GM18511 (cell line): ENCODE data around the gene FREM3.

Source experiments
- ATAC-seq: cut with Tn5 transposase; IDR thresholded peaks from one replicate; pipeline ENCODE4 v1.9.1; 2021; ENCODE audit warnings: mild to moderate bottlenecking, moderate library complexity; ENCODE audit not compliant: unreplicated experiment

FREM3 gene

DNA sequence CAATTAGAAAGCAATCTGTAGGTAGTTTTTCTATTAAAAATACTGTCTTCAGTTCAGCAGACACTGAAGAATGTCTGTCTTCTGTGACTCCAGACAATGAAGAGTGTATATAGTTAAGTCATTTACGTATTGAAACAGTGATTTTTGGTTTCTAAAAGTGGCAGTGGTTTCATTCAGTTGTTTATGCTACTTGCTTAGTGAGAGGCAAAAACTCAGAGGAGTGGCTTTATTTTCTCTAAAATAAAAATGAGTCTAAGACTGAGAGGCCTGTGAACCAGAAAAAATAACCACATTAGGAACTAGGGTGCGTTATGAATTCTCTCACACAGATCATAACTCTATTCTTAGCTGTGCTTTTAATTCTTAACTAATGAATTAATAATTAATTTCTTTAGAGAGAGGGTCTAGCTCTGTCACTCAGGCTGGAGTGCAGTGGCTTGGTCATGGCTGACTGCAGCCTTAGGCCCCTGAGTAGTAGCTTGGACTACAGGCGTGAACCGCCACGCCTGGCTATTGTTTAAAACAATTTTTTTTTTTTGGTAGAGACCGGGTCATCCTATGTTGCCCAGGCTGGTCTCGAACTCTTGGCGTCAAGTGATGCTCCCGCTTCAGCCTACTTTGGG, 31.4 kb downstream of the FREM3 start:
- ATAC-seq, result peak; percentile 96

DNA sequence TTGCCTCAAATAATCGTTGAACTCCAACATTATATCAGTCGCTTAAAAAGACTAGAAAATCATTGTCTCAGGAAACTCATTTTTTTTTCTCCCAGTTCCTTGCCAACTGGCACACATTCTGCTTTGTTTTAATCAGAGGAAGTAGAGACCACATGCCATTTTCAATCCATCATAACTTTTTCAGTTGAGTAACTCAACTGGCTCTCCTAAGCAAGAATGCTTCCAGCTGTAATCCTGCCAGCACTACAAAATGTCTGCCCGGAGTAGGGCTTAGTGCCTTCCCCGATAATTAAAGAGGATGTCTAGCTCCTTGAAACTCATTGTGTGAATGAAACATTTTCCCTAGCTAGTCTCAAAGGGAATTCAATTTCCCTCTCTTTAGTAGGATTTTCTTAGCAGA, 33.0 kb downstream of the FREM3 start:
- no peak for ATAC-seq

DNA sequence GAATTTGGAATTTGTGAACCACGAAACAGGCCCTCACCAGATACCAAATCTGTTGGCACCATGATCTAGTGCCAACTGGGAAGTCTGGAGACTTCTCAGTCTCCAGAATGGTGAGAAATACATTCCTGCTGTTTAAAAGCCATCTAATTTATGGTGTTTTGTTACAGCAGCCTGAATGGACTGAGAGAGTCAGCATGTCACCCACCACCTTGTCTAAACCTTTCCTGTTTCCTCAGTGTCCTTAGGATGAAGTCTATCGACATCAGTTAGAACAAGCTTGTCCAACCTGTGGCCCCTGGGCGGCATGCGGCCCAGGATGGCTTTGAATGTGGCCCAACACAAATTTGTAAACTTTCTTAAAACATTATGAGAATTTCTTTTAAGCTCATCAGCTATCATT, 42.1 kb downstream of the FREM3 start:
- no peak for ATAC-seq

DNA sequence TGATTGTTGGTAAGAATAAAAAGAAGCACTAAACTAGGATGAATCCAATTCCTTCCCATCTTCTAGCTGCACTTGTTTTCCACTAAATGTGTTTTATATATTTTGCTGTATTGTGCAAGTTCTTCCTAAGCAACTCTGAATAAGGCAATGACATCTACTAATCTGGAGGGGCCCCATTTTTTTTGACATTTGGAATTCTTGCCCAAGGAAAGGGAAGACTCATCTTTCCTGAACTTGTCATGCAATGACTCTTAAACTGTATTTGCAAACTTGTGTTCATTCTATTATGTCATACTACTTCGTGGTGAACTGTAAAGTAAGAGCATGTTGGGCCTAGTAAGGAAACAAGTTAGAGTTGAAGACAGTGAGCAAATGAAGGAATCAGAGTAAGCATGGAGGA, 45.9 kb downstream of the FREM3 start:
- ATAC-seq, result no peak

DNA sequence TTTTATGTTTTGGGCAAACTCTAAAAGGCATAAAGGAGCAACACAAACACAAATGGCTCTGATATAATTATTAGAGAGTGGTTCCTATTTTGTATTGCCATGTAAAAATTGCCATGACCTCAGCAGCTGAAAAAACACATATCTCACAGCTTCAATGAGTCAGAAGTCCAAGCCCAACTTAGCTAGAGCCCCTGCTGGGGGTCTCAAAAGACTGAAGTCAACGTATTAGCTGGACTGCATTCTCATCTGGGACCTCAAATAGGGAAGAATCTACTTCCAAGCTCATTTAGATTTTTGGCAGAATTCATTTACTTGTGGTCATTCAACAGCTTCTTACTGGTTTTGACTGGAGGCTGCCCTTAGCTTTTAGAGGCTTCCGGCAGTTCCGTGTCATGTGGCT, 47.4 kb downstream of the FREM3 start:
- ATAC-seq, result no peak

DNA sequence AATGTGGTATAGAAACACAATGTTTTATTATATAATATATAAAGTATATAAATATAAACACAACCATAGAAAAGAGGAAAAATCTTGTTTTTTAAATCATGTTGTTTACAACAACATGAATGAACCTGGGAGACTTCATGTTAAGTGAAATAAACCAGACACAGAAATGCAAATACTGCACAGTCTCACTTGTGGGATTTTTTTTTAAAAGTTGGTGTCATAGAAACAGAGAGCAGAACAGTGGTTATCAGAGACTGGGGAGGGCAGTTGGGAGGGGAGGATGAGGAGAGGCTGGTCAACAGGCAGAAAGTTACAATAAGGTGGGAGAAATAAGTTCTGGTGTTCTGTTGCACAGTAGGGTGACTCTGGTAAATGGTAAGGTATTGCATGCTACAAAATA, 57.1 kb downstream of the FREM3 start:
- ATAC-seq, result no peak

DNA sequence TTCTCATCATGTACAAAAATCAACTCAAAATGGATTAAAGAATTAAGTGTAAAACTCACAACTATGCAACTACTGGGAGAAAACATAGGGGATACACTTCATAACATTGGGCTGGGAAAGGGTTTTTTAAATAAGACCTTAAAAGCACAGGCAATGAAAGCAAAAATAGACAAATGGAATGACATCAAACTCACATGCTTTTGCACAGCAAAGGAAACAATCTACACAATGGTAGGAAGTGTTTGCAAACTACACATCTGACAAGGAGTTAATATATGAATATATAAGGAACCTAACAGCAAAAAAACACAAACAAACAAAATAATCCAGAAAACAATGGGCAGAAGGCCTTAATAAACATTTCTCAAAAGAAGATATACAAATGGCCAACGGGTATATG, 57.9 kb downstream of the FREM3 start:
- no peak for ATAC-seq

DNA sequence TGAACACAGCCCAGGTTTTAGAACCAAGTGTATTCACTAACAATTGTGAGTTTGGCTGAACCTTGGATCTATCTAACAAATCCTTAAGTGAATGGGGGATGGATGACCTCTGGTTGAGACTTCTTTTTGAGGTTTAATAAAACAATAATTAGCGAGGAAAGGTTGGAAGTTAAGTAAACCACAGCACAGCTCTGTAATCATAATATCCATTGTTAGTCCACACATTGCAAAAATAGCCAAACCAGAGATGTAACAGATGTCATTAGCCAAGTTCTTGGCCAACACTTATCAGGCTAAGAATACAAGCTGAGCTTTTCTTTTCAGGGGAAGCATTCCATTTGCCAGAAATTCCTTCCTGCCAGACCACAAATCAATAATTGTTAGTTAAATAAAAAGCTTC, 59.1 kb downstream of the FREM3 start:
- no peak for ATAC-seq

DNA sequence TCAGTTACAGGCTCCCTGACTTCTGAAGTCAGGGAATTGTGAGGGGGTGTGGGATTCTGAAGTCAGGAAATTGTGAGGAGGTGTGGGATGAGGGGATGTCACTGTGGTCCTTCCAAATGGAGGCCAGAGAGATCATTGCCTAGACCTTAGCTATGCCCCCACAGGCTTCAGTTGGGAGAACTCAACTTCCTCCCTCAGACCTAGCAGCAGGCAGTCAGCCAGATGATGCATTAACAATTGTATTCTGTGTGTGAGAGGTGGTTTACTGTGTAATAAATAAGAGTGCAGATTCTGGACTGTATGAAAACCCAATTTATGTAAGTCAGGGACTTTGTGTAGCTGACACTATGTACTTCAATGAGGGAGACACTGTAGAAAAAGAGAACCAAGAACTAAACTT, 65.7 kb downstream of the FREM3 start:
- no peak for ATAC-seq

DNA sequence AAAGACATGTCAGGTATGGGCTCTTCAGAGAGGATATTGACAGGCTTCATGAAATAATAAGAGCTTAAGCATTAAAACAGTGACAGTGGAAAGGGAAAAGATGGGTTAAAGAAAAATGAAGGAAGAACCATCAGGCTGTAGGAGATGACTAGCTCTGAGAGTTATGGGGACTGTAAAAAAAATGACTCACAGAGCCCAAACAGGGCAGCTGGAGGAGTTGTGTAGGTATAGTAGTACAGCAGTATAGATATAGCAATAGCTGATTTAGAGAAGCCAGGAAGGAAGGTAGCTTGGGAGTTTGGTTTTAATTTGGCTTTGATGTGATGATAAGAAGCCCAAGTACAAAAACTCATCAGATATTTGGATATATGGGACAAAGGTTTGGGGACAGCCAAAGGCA, 66.6 kb downstream of the FREM3 start:
- no peak for ATAC-seq

DNA sequence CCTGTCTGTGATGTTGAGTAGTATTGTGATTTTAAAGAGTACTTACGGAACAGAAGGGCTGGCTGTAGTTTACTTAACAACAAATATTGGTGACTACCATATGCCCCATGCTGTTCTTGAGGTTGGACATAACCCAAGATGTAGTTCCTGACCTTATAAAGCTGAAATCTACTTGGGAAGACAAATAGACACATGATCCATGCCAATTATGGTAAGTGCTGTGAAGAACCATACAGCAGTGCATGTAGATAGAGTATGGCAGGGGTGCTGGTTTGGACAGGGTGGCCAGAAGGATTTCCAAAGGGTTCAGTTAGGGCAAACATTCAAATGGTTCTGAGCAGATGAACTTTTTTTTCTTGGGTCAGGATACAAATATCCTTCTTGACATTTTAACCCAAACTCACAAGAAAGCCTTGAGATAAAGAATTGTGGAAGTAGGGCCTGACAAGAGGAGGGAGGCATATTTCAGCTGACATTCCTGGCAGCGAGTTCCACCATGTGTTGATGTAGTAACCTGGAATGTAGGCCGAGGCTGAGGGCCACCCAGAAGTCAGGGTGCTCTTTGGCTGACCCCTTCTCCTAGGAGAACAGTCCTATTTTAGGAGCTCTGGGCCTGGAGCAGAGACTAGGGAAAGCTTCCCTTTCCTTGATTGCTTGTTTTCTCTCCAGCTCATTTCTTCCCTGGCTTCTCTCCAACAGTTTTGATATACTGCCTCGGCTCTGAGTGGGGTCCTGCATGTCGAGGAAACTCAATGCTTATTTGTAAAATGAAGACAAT, 74.2 kb downstream of the FREM3 start:
- no peak for ATAC-seq

DNA sequence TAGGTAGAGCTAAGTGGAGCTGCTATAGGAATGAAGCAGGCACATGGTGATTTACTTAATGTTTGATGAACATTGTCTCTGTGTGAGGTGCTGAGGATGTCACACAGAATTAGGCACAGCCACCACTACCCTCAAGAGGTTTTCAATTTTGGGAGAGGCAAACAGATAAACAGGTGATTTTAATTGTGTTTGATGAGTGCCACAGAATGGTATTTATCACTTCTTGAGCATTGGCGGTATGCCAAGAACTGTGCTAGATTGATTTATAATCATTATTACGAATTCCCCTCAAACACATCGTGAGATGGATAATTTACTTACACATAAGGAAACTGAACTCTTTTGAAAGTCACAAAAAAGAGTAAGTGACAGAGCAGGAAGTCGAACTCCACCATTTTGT, 74.8 kb downstream of the FREM3 start:
- no peak for ATAC-seq

DNA sequence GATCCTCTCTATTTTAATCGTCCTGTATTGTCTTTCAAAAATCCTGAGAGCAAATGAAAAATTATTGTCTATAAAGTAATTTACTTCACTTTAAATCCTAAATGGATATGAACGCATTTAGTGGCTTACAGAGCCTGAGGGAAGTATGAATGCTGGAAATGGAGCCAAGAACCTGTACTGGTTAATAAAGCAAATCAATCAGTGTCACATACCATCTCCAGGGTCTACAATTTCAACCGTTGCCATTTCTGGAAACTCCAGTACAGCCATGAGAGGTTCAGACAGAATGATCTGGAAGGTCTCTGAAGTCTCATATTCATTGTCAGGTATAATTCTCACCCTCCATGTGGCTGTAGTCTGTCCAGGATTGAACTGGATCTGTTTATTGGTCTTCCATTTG, 76.6 kb downstream of the FREM3 start:
- ATAC-seq, result no peak

DNA sequence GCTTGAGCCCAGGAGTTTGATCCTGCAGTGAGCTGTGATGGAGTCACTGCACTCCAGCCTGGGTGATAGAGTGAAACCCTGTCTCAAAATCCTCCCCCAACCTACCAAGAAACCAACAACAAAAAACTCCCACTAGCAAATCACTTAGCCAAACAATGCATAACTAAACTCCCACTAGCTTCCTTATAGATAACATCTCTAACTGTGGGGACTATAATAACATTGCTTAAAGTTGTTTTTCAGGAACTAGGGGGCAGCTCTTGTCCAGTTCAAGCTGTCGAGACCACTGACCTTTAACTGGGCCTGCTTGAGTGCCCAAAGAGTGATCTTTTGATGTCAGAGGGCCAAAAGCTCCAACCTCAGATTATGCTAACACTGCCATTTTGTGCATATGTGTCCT, 81.7 kb downstream of the FREM3 start:
- no peak for ATAC-seq

DNA sequence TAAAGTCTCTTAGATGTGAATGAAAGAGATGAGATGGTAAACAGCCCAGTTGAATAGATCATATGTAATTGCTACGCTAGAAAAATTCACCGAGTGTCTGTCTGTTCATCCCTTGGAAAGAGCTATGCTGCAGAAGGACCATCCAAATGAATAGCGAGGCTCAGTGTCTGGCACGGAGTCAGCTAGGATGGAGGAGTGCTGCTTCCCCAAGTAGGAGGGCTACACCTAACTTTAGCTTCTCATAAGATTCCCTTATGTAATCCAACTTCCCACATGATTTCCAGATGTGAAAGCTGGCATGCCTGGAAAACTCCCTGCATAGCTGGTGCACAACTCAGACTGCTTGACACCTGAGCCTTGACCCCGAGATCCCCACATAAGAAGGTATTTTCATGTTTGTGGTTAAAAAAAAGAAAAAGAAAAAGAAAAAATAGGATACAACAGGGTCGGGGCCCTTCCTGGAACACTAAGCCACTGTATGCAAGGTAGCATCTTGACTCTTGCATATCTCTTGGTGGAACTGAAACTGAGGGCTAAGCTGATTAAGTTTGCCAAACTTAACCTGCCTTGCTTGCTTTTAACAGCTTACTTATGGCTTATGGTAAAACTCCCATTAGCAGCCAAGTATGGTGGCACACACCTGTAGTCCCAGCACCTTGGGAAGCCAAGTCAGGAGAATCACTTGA, 82.3 kb downstream of the FREM3 start:
- ATAC-seq, result no peak

DNA sequence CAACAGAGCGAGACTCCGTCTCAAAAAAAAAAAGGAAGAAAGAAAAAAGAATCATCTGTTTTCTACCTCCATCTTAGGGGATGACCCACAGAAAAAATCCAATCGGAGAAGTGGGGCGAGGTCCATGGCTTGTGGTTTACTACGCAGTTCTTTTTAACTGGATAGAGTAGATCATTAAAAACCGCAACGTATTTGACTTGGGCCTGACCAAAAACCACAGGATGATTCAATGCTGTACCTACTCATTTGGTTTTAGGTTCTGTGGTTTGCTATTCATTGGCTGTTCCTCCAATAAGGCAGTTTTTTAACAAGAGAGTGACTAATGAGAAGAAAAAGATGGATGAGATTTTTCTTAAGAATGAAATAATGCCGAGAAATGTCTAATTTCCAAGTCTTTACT, 83.7 kb downstream of the FREM3 start:
- ATAC-seq, result peak; percentile 89

DNA sequence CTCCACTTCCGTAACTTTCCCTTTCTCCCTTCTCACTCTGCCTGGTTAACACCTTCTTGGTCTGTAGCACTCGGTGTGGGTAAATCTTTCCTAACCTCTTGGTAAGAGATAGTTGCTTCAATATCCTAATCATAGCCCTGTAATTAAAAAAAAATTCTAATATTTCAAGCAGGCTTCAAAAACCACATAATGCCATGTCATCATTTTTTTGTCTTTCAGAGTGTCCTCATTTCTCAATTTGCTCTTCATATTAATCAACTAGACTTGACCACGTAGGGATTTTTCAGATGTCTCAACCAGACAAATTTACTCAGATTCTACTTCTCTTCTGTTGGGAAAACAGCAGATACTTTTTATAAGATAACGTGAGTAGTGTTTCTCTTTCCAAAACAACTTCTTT, 91.0 kb downstream of the FREM3 start:
- ATAC-seq, result no peak

DNA sequence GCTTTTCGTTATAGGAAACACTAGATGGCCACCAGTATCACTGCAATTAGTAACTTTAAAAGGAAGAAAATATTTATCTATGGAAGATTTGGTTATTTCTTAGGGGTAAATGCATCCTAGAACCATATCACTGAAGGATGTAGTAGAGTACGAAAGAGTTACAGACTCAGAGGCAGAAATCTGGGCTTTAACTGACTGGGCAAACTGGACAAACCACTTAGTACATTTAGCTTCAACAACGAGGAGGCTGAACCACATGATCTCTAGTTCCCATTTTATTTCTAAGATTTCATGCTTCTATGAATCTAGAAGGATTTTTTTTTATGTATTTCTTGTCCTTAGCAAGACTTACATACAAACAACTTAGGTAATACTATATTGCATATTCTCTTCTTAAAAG, 94.0 kb downstream of the FREM3 start:
- ATAC-seq, result no peak

DNA sequence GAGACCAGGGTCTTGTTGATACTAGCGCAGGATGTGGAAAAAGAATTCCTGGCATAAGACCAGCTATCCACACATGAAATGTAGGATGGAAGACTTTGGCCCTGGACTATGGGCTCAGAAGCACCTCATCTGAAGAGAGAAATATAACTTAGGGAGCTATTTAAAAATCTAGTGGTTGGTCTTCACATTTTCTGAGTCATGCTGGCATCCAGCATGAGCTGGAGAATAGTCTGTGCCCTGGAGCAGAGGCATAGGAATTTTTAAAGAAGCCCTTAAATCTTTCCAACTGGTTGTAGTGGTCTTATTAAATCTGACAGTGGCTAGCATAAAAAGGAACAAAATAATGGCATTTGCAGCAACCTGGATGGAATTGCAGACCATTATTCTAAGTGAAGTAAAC, 100.6 kb downstream of the FREM3 start:
- no peak for ATAC-seq

DNA sequence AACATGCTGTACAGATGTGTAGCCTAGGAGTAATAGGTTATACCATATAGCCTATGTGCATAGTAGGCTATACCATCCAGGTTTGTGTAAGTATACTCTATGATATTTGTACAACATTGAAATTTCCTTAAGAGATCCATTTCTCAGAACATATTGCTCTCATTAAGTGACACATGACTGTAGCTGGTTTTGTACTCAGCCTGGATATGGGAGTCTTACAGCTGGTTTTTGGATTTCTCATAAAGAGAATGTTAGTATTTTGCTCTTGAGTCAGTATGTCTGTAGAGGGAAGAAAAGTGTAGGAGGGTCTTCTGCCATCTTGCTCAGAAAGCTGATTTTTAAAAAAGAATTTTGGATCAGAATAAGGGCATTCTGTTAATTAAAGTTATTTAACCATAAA, 101.7 kb downstream of the FREM3 start:
- no peak for ATAC-seq

DNA sequence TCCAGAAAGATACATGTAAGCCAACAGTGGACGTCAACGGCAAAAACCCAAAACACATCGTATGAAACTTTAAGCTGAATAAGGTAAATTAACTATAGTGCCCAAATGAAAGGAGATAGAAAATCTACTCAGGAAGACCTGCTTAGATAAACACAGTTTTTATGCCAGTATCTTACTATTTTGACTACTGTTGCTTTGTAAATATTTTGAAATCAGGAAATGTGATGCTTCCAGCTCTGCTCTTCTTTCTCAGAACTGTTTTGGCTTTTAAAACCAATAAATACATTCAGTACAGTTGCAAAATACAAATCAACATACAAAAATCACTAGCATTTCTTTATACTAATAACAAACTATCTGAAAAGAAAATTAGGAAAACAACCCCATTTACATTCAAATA, 103.2 kb downstream of the FREM3 start:
- no peak for ATAC-seq

DNA sequence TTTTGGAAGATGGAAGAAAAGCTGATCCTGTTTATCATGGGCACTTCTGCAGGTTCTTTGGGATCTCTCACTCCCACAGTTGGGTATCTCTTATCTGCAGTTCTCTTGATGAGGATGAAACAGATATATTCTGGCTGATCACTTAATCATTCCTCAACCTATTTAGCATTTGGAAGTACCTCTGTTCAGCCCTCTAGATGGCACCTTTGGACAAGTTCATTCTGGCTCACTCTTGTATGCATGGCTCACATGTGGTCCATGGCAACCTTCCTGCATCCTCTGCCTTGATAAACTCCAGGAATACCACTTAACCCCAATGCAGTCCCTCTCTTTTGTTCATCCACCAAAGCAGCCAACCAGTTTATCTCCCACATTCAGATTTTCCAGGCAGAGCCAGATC, 112.8 kb downstream of the FREM3 start:
- no peak for ATAC-seq
